22Rv1 (cell line): ENCODE measurements around the gene TXNDC5.

Experiments
- ZFX ChIP-seq: fragments of 450-650 bp; IDR thresholded peaks from 2 replicates; pipeline ENCODE4 v1.6.1; 2017; ENCODE audit warnings: antibody characterized with exemption, borderline replicate concordance
- TF ChIP-seq, protein P1 (sequence below): fragments of 450-650 bp; IDR thresholded peaks from 2 replicates; pipeline ENCODE4 v1.5.1; 2017; ENCODE audit warnings: mild to moderate bottlenecking

GRCh38 chr6:7883381-7883780 lies 27.2 kb downstream of the TXNDC5 start:
- TF ChIP-seq, protein P1, sequence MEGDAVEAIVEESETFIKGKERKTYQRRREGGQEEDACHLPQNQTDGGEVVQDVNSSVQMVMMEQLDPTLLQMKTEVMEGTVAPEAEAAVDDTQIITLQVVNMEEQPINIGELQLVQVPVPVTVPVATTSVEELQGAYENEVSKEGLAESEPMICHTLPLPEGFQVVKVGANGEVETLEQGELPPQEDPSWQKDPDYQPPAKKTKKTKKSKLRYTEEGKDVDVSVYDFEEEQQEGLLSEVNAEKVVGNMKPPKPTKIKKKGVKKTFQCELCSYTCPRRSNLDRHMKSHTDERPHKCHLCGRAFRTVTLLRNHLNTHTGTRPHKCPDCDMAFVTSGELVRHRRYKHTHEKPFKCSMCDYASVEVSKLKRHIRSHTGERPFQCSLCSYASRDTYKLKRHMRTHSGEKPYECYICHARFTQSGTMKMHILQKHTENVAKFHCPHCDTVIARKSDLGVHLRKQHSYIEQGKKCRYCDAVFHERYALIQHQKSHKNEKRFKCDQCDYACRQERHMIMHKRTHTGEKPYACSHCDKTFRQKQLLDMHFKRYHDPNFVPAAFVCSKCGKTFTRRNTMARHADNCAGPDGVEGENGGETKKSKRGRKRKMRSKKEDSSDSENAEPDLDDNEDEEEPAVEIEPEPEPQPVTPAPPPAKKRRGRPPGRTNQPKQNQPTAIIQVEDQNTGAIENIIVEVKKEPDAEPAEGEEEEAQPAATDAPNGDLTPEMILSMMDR: no peak
- TF ChIP-seq ZFX: no peak
